Karpas-422 (cell line): ENCODE data around the gene SLC25A12. TPM values are rescaled to one million over a fixed set of nuclear protein-coding genes. Genes with fewer than 3 reads are reported as not detected.

ENCODE experiments used
- DNase-seq: peaks from one replicate; pipeline ENCODE4 v3.0.0-alpha.2; 2015
- H2AFZ ChIP-seq: fragments of 200-600 bp; sonication (generic); 2 replicates; pipeline ENCODE4 v1.6.1; 2014; ENCODE audit warnings: antibody characterized with exemption, low read length, mixed read lengths
- H3K27ac ChIP-seq: fragments of 200-600 bp; sonication (generic); 2 replicates; pipeline ENCODE4 v1.5.1; 2014; ENCODE audit warnings: mild to moderate bottlenecking, low read length, moderate library complexity
- H3K27me3 ChIP-seq: fragments of 200-600 bp; sonication (generic); 2 replicates; pipeline ENCODE4 v1.6.1; 2014; ENCODE audit warnings: low read length, mixed read lengths
- H3K36me3 ChIP-seq: fragments of 200-600 bp; sonication (generic); 2 replicates; pipeline ENCODE4 v1.6.1; 2014; ENCODE audit warnings: low read length, mixed read lengths; ENCODE audit not compliant: insufficient read depth
- H3K4me1 ChIP-seq: fragments of 200-600 bp; sonication (generic); 2 replicates; pipeline ENCODE4 v1.6.1; 2014; ENCODE audit warnings: mild to moderate bottlenecking, low read length, mixed read lengths
- H3K4me2 ChIP-seq: fragments of 200-600 bp; sonication (generic); 2 replicates; pipeline ENCODE4 v1.6.1; 2014; ENCODE audit warnings: low read length, low read depth, mild to moderate bottlenecking; ENCODE audit not compliant: poor library complexity, severe bottlenecking
- H3K4me3 ChIP-seq: fragments of 200-600 bp; sonication (generic); 2 replicates; pipeline ENCODE4 v1.5.1; 2014; ENCODE audit warnings: mild to moderate bottlenecking, antibody characterized with exemption, low read length, mixed read lengths
- H3K79me2 ChIP-seq: fragments of 200-600 bp; sonication (generic); 2 replicates; pipeline ENCODE4 v1.6.1; 2014; ENCODE audit warnings: mild to moderate bottlenecking, low read length, mixed read lengths
- H3K9ac ChIP-seq: fragments of 200-600 bp; sonication (generic); 2 replicates; pipeline ENCODE4 v1.6.0; 2014; ENCODE audit warnings: low read length
- H3K9me2 ChIP-seq: fragments of 200-600 bp; sonication (generic), shearing (Covaris generic); replicated peaks from 2 replicates; pipeline ENCODE4 v1.6.0; 2014; ENCODE audit warnings: mild to moderate bottlenecking, low read length, moderate library complexity; ENCODE audit not compliant: insufficient read depth
- H3K9me3 ChIP-seq: fragments of 300-700, 200-600 bp; sonication (generic); 2 replicates; pipeline ENCODE4 v1.6.1; 2014; ENCODE audit warnings: low read length, mixed read lengths
- H4K20me1 ChIP-seq: fragments of 200-600 bp; sonication (generic); 2 replicates; pipeline ENCODE4 v1.6.1; 2014; ENCODE audit warnings: mild to moderate bottlenecking, antibody characterized with exemption, low read length, low read depth; ENCODE audit not compliant: insufficient read depth
- total RNA-seq: library from RNA; depleted of rRNA; stranded (reverse); fragments of >200 nt; shearing (Covaris generic); gene quantifications from 2 replicates; pipeline ENCODE4 v1.2.3, GENCODE V29; 2014; ENCODE audit warnings: low replicate concordance; rRNA removed

SLC25A12 gene
- 45.4 and 55.8 TPM in 2 replicates for total RNA-seq

GRCh38 chr2:171893824-171894611, at the start of gene SLC25A12:
Gene SLC25A12 (minus strand): TSS chr2:171894244. CDS start chr2:171894214, 30 bp downstream.
- Histone ChIP-seq H3K4me3 (peak within 1 kb of the TSS; percentile 88), H3K9me3 (0 out of 2 replicates have a peak, but pooled peaks cover 6% of the 10 kb centered on the region), H3K27me3 (peaks cover 3% of the 10 kb centered on the region; the same call in 1 of the 2 replicates), H3K4me1 (peaks cover 25% of the 10 kb centered on the region), H2AFZ (peak within 1 kb of the TSS; percentile 94), H3K79me2 (peaks cover 49% of the 10 kb centered on the region), H3K9me2 (no peaks in the 10 kb centered on the region), H4K20me1 (no peaks in the 10 kb centered on the region), H3K9ac (peak within 1 kb of the TSS; percentile 89), H3K27ac (peak within 1 kb of the TSS; percentile 50; the same call in 1 of the 2 replicates), H3K36me3 (peaks cover 22% of the 10 kb centered on the region), H3K4me2 (peak within 1 kb of the TSS; percentile 82)
- peak; percentile 95 for DNase-seq

- Histone ChIP-seq H3K4me1 (no peaks in the 10 kb centered on the region), H3K9me2 (no peaks in the 10 kb centered on the region), H3K9me3 (no peaks in the 10 kb centered on the region), H2AFZ (no peak overlapping the region), H3K9ac (no peak overlapping the region), H3K27ac (no peak overlapping the region), H3K27me3 (no peaks in the 10 kb centered on the region), H3K36me3 (no peaks in the 10 kb centered on the region), H4K20me1 (peaks cover 5% of the 10 kb centered on the region; the same call in 1 of the 2 replicates), H3K4me2 (no peak overlapping the region), H3K79me2 (peaks cover 98% of the 10 kb centered on the region), H3K4me3 (no peak overlapping the region)
- DNase-seq, result no peak
Observed at GRCh38 chr2:171941316-171941699, 47.3 kb upstream of the SLC25A12 start.

- H4K20me1 ChIP-seq, result peaks cover 5% of the 10 kb centered on the region; the same call in 1 of the 2 replicates
- H3K4me2 ChIP-seq, result no peak overlapping the region
- no peaks in the 10 kb centered on the region for H3K9me3 ChIP-seq
- no peaks in the 10 kb centered on the region for H3K27me3 ChIP-seq
- H3K4me1 ChIP-seq, result no peaks in the 10 kb centered on the region
- no peak overlapping the region for H3K4me3 ChIP-seq
- H2AFZ ChIP-seq, result no peak overlapping the region
- H3K27ac ChIP-seq, result no peak overlapping the region
- H3K79me2 ChIP-seq, result peaks cover 99% of the 10 kb centered on the region
- no peaks in the 10 kb centered on the region for H3K9me2 ChIP-seq
- H3K9ac ChIP-seq, result no peak overlapping the region
- H3K36me3 ChIP-seq, result no peaks in the 10 kb centered on the region
- DNase-seq, result no peak
Observed at GRCh38 chr2:171939743-171940071, 45.7 kb upstream of the SLC25A12 start.

GRCh38 chr2:171939058-171939742, 45.2 kb upstream of the SLC25A12 start:
- no peak overlapping the region for H3K4me2 ChIP-seq
- H2AFZ ChIP-seq, result no peak overlapping the region
- no peaks in the 10 kb centered on the region for H3K9me2 ChIP-seq
- H4K20me1 ChIP-seq, result peaks cover 5% of the 10 kb centered on the region; the same call in 1 of the 2 replicates
- H3K79me2 ChIP-seq, result peaks cover 99% of the 10 kb centered on the region
- no peaks in the 10 kb centered on the region for H3K27me3 ChIP-seq
- no peak overlapping the region for H3K27ac ChIP-seq
- DNase-seq, result no peak
- H3K9ac ChIP-seq, result no peak overlapping the region
- H3K4me3 ChIP-seq, result no peak overlapping the region
- H3K36me3 ChIP-seq, result no peaks in the 10 kb centered on the region
- H3K9me3 ChIP-seq, result no peaks in the 10 kb centered on the region
- no peaks in the 10 kb centered on the region for H3K4me1 ChIP-seq

GRCh38 chr2:171930385-171930784, 36.3 kb upstream of the SLC25A12 start:
- H3K79me2 ChIP-seq, result peaks cover 98% of the 10 kb centered on the region
- H3K27ac ChIP-seq, result no peak overlapping the region
- H3K4me1 ChIP-seq, result no peaks in the 10 kb centered on the region
- no peak overlapping the region for H3K9ac ChIP-seq
- no peaks in the 10 kb centered on the region for H3K9me3 ChIP-seq
- H4K20me1 ChIP-seq, result no peaks in the 10 kb centered on the region; the same call in 1 of the 2 replicates
- no peak for DNase-seq
- H2AFZ ChIP-seq, result no peak overlapping the region
- peaks cover 45% of the 10 kb centered on the region for H3K36me3 ChIP-seq
- H3K27me3 ChIP-seq, result no peaks in the 10 kb centered on the region
- H3K4me3 ChIP-seq, result no peak overlapping the region
- no peaks in the 10 kb centered on the region for H3K9me2 ChIP-seq
- no peak overlapping the region for H3K4me2 ChIP-seq

GRCh38 chr2:171924170-171924942, 30.3 kb upstream of the SLC25A12 start:
- Histone ChIP-seq H3K79me2 (peaks cover 67% of the 10 kb centered on the region), H3K4me3 (peak overlapping the region; percentile 82; the same call in 1 of the 2 replicates), H2AFZ (no peak overlapping the region), H3K9me2 (no peaks in the 10 kb centered on the region), H3K27ac (no peak overlapping the region), H3K9ac (peak overlapping the region; percentile 77), H3K27me3 (no peaks in the 10 kb centered on the region), H4K20me1 (no peaks in the 10 kb centered on the region), H3K4me1 (peaks cover 22% of the 10 kb centered on the region), H3K4me2 (peak overlapping the region; percentile 87), H3K36me3 (peaks cover 45% of the 10 kb centered on the region), H3K9me3 (no peaks in the 10 kb centered on the region)
- DNase-seq, result no peak

GRCh38 chr2:171923206-171923605, 29.2 kb upstream of the SLC25A12 start:
- DNase-seq, result peak; percentile 51

More at GRCh38 chr2:171923206-171923605, 29.2 kb upstream of the SLC25A12 start:
- no peak overlapping the region for H2AFZ ChIP-seq
- H3K4me2 ChIP-seq, result peak overlapping the region; percentile 87
- H3K36me3 ChIP-seq, result peaks cover 35% of the 10 kb centered on the region
- H3K27me3 ChIP-seq, result no peaks in the 10 kb centered on the region
- H3K9ac ChIP-seq, result peak overlapping the region; percentile 77
- H4K20me1 ChIP-seq, result no peaks in the 10 kb centered on the region
- peak overlapping the region; percentile 18; the same call in 1 of the 2 replicates for H3K27ac ChIP-seq
- H3K79me2 ChIP-seq, result peaks cover 56% of the 10 kb centered on the region
- no peaks in the 10 kb centered on the region for H3K9me3 ChIP-seq
- peaks cover 22% of the 10 kb centered on the region for H3K4me1 ChIP-seq
- peak overlapping the region; percentile 82 for H3K4me3 ChIP-seq
- H3K9me2 ChIP-seq, result no peaks in the 10 kb centered on the region
